SU-DHL-6 (cell line): ENCODE measurements around the gene OBI1.

Source experiments
- H2AFZ ChIP-seq: fragments of 200-600 bp; sonication (generic); 2 replicates; pipeline ENCODE4 v1.6.1; 2014; ENCODE audit warnings: low read depth, mild to moderate bottlenecking, moderate library complexity, mixed read lengths, antibody characterized with exemption, low read length; ENCODE audit not compliant: severe bottlenecking
- H3F3A ChIP-seq: fragments of 200-600 bp; shearing (Covaris generic); 2 replicates; pipeline ENCODE4 v1.6.0; 2016; ENCODE audit warnings: antibody characterized with exemption, mild to moderate bottlenecking; ENCODE audit not compliant: insufficient read depth
- H3K27ac ChIP-seq: fragments of 200-600 bp; sonication (generic); 2 replicates; pipeline ENCODE4 v1.5.1; 2016; ENCODE audit warnings: low read depth, mild to moderate bottlenecking, low read length, moderate library complexity, mixed read lengths
- H3K27me3 ChIP-seq: fragments of 200-600 bp; sonication (generic), shearing (Covaris generic); 2 replicates; pipeline ENCODE4 v1.6.0; 2014; ENCODE audit warnings: mild to moderate bottlenecking, low read length
- H3K36me3 ChIP-seq: fragments of 200-600 bp; sonication (generic); 2 replicates; pipeline ENCODE4 v1.6.1; 2014; ENCODE audit warnings: mild to moderate bottlenecking, low read length, mixed read lengths
- H3K4me2 ChIP-seq: fragments of 300-600, 200-600 bp; shearing (Covaris generic), sonication (generic); 2 replicates; pipeline ENCODE4 v1.6.0; 2014; ENCODE audit warnings: low read length, low read depth, mild to moderate bottlenecking; ENCODE audit not compliant: poor library complexity, severe bottlenecking
- H3K4me3 ChIP-seq: fragments of 200-600 bp; sonication (generic); 2 replicates; pipeline ENCODE4 v1.5.1; 2014; ENCODE audit warnings: antibody characterized with exemption, low read length, mild to moderate bottlenecking, mixed read lengths; ENCODE audit not compliant: insufficient read depth, poor library complexity, severe bottlenecking
- H3K79me2 ChIP-seq: fragments of 200-600 bp; sonication (generic); 2 replicates; pipeline ENCODE4 v1.6.1; 2014; ENCODE audit warnings: mild to moderate bottlenecking, low read length, moderate library complexity; ENCODE audit not compliant: insufficient read depth
- H3K9ac ChIP-seq: fragments of 200-600 bp; sonication (generic); 2 replicates; pipeline ENCODE4 v1.7.0; 2014; ENCODE audit warnings: mild to moderate bottlenecking, low read length
- H3K9me2 ChIP-seq: fragments of 200-600 bp; sonication (generic); replicated peaks from 2 replicates; pipeline ENCODE4 v1.6.1; 2014; ENCODE audit warnings: low read length; ENCODE audit not compliant: insufficient read depth
- H3K9me3 ChIP-seq: fragments of 200-600 bp; sonication (generic); 2 replicates; pipeline ENCODE4 v1.6.1; 2014; ENCODE audit warnings: low read length, mixed read lengths; ENCODE audit not compliant: insufficient read depth
- H4K20me1 ChIP-seq: fragments of 200-600 bp; sonication (generic); 2 replicates; pipeline ENCODE4 v1.6.1; 2014; ENCODE audit warnings: low read depth, mild to moderate bottlenecking, antibody characterized with exemption, low read length, moderate library complexity, mixed read lengths
- CTCF ChIP-seq: fragments of 200-600 bp; sonication (generic); IDR thresholded peaks from one replicate; pipeline ENCODE4 v1.5.1; 2017; ENCODE audit warnings: antibody characterized with exemption, mild to moderate bottlenecking, low read length, moderate library complexity; ENCODE audit not compliant: insufficient read depth, poor library complexity, severe bottlenecking
- EZH2phosphoT487 ChIP-seq: fragments of 200-600 bp; sonication (generic), shearing (Covaris generic); conservative IDR thresholded peaks from 2 replicates; pipeline ENCODE4 v1.6.1; 2018; ENCODE audit warnings: mild to moderate bottlenecking, antibody characterized with exemption, low read length, moderate library complexity, mixed read lengths

Gene OBI1

DNA sequence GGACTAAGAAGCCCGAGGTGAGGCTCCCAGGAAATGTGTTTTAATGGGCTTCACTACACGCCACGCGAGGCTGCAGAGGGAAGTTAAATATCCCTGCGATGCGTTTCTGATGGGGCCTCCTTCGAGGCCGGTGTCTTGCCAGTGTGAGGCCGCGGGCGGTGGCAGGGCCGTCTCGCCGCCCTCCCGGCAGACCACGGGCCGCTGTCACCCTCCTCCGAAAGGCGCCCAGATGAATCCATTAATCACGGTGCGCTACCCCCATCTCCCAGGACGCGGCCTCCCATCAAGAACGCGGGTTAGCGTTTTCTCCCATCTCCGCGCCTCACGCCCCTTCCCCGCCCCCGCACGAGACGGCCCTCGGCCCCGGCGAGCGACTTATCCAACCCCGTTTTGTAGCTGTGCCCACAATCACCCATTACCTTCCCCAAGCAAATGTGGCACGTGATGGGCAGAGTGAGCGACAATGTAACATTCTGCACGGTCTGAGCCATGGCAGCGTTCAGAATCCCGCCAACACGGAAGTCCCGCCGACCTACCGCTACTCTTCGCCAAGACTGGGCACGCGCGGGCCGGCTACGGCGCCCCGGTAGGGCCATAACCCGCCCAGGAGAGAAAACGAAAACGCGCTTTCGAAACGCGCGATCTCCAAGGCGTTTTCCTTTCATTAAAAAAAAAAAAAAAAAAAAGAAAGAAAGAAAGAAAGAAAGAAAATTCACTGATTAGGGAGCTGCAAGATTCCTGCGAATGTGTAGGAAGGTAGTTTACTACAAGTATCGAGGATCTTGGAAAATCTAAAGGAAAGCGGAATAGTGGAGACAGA, at the start of gene OBI1:
Gene OBI1, minus strand, starts transcription at position 526 of the 820 bp plus-strand sequence. Its CDS starts 35 bp downstream, at position 491.
- Histone ChIP-seq H2AFZ (peak within 1 kb of the TSS; percentile 95), H3K27me3 (no peaks in the 10 kb centered on the region), H3K36me3 (no peaks in the 10 kb centered on the region), H3K4me2 (peak within 1 kb of the TSS; percentile 100), H4K20me1 (peaks cover 22% of the 10 kb centered on the region), H3K9me3 (no peaks in the 10 kb centered on the region), H3K9me2 (no peaks in the 10 kb centered on the region), H3K4me3 (peak within 1 kb of the TSS; percentile 89), H3K9ac (peak within 1 kb of the TSS; percentile 87), H3F3A (peaks cover 10% of the 10 kb centered on the region; the same call in 1 of the 2 replicates), H3K27ac (peak within 1 kb of the TSS; percentile 75), H3K79me2 (peaks cover 50% of the 10 kb centered on the region)
- no peak for TF ChIP-seq CTCF
- TF ChIP-seq EZH2phosphoT487 = no peak

DNA sequence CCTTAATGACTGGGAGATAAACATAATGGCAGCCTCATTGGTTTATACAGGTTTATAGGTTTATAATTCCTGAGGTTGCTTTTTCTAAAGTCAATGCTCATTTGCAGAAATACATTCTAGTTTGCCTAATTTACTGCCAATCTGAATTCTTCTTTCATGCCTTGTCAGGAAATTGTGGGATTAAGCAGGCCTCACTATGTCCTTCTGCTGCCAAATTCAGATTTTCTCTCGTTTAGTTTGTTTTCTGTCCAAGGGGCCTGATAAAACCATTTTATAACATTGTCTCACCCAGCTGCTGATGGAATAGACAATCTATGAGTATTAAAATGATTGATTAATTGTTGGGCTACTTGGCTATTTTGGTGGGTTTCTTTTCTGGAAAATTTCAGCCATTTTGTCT, 42.4 kb upstream of the OBI1 start:
- H4K20me1 ChIP-seq = no peaks in the 10 kb centered on the region
- no peaks in the 10 kb centered on the region for H3K36me3 ChIP-seq
- H2AFZ ChIP-seq = no peak overlapping the region
- no peak overlapping the region for H3K4me3 ChIP-seq
- H3K27me3 ChIP-seq = no peaks in the 10 kb centered on the region
- H3F3A ChIP-seq = no peaks in the 10 kb centered on the region
- H3K9me2 ChIP-seq = no peaks in the 10 kb centered on the region
- H3K79me2 ChIP-seq = no peaks in the 10 kb centered on the region
- no peaks in the 10 kb centered on the region for H3K9me3 ChIP-seq
- H3K4me2 ChIP-seq = no peak overlapping the region
- no peak overlapping the region for H3K9ac ChIP-seq
- no peak overlapping the region for H3K27ac ChIP-seq
- TF ChIP-seq CTCF = no peak
- TF ChIP-seq EZH2phosphoT487 = no peak

DNA sequence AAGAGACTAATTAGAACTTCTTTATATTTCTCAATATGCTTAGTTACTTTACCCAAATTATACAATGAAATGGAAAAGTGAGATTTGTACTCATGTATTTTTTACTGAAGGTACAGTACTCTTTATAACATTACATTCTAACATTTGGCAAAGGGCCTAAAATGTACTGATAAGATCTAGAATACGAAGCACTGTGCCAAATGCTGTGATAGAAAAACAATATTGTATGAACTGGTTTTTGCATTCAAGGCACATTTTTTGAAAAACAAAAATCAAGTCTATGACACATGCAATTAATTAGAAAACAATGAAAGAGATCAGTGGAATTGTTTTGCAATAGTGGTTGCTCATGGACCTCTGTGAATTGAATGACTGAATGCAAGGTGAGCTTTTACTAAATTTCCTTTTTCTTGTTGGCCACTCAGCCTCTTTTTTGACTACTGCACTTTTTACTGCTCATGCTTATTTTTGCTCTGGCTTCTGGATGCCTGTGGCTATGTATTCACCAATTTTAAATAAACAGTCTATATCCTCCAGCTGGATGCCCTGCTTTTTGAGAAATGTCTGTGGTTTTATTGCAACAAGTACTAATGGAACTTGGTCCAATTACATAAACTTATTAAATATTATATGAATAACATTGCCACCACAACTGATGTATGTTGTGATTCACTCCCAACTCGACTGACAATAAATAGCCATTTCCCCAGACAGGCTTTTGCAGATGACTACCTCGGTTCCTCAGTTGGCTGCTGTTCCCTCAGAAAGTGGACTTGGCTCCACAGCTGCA, 41.4 kb upstream of the OBI1 start:
- H3K4me3 ChIP-seq = no peak overlapping the region

More for the DNA sequence above, 41.4 kb upstream of the OBI1 start:
- no peaks in the 10 kb centered on the region for H3K27me3 ChIP-seq
- H4K20me1 ChIP-seq = no peaks in the 10 kb centered on the region
- H3K36me3 ChIP-seq = no peaks in the 10 kb centered on the region
- no peak overlapping the region for H3K4me2 ChIP-seq
- H2AFZ ChIP-seq = no peak overlapping the region
- H3K27ac ChIP-seq = no peak overlapping the region
- H3K79me2 ChIP-seq = no peaks in the 10 kb centered on the region
- H3K9me3 ChIP-seq = no peaks in the 10 kb centered on the region
- H3F3A ChIP-seq = no peaks in the 10 kb centered on the region
- H3K9ac ChIP-seq = no peak overlapping the region
- no peaks in the 10 kb centered on the region for H3K9me2 ChIP-seq
- TF ChIP-seq EZH2phosphoT487 (no peak), CTCF (no peak)
